Measurements from ENCODE around the gene BAIAP2.

DNA sequence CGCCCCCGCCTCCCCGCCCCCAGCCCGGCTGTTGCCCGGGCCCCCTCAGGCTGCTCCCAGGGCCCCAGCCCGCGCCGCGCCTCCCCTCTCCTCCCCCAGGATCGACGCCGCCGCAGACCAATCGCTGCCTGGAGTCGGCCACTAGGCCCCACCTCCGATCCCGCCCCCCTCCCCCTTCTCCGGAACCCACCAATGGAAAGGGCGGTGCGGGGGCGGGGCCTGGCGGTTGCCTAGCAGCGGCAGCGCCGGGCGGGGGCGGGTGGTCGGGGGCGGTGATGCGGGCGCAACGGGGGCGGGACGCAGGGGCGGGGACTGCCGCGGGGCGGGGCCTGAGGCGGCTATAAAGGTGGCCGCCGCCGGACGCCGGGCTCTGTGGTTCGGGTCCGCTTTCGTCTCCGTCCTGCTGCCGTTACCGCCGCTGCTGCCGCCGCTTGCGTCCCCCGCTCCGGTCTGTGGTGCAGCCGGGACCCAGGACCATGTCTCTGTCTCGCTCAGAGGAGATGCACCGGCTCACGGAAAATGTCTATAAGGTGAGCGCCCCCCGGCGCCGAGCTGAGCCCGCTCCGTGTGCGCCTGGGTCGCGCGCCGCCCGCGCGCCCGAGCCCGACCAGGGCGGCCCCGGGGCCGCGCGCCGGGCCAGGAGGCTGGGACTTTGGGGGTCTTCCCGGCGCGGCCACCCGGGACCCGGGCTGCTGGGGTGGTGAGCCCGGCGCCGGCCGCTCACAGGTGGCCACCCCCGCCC is at the start of gene BAIAP2:
- TF ChIP-seq EZH2 (IDR thresholded peaks at IDR 0.05; ENCODE audit: insufficient read depth, low read length): no peak
- TF ChIP-seq, protein P1, sequence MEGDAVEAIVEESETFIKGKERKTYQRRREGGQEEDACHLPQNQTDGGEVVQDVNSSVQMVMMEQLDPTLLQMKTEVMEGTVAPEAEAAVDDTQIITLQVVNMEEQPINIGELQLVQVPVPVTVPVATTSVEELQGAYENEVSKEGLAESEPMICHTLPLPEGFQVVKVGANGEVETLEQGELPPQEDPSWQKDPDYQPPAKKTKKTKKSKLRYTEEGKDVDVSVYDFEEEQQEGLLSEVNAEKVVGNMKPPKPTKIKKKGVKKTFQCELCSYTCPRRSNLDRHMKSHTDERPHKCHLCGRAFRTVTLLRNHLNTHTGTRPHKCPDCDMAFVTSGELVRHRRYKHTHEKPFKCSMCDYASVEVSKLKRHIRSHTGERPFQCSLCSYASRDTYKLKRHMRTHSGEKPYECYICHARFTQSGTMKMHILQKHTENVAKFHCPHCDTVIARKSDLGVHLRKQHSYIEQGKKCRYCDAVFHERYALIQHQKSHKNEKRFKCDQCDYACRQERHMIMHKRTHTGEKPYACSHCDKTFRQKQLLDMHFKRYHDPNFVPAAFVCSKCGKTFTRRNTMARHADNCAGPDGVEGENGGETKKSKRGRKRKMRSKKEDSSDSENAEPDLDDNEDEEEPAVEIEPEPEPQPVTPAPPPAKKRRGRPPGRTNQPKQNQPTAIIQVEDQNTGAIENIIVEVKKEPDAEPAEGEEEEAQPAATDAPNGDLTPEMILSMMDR (IDR thresholded peaks at IDR 0.05; ENCODE audit: insufficient read depth, low read depth, low read length): no peak
